IPS-11a (cell line): ENCODE measurements around the gene VWCE.

Experiments used
- H3K4me3 ChIP-seq: one replicate; pipeline ENCODE4 v1.5.1; 2013; ENCODE audit warnings: low read depth, low read length, control low read depth

Gene VWCE, protein sequence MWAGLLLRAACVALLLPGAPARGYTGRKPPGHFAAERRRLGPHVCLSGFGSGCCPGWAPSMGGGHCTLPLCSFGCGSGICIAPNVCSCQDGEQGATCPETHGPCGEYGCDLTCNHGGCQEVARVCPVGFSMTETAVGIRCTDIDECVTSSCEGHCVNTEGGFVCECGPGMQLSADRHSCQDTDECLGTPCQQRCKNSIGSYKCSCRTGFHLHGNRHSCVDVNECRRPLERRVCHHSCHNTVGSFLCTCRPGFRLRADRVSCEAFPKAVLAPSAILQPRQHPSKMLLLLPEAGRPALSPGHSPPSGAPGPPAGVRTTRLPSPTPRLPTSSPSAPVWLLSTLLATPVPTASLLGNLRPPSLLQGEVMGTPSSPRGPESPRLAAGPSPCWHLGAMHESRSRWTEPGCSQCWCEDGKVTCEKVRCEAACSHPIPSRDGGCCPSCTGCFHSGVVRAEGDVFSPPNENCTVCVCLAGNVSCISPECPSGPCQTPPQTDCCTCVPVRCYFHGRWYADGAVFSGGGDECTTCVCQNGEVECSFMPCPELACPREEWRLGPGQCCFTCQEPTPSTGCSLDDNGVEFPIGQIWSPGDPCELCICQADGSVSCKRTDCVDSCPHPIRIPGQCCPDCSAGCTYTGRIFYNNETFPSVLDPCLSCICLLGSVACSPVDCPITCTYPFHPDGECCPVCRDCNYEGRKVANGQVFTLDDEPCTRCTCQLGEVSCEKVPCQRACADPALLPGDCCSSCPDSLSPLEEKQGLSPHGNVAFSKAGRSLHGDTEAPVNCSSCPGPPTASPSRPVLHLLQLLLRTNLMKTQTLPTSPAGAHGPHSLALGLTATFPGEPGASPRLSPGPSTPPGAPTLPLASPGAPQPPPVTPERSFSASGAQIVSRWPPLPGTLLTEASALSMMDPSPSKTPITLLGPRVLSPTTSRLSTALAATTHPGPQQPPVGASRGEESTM

DNA sequence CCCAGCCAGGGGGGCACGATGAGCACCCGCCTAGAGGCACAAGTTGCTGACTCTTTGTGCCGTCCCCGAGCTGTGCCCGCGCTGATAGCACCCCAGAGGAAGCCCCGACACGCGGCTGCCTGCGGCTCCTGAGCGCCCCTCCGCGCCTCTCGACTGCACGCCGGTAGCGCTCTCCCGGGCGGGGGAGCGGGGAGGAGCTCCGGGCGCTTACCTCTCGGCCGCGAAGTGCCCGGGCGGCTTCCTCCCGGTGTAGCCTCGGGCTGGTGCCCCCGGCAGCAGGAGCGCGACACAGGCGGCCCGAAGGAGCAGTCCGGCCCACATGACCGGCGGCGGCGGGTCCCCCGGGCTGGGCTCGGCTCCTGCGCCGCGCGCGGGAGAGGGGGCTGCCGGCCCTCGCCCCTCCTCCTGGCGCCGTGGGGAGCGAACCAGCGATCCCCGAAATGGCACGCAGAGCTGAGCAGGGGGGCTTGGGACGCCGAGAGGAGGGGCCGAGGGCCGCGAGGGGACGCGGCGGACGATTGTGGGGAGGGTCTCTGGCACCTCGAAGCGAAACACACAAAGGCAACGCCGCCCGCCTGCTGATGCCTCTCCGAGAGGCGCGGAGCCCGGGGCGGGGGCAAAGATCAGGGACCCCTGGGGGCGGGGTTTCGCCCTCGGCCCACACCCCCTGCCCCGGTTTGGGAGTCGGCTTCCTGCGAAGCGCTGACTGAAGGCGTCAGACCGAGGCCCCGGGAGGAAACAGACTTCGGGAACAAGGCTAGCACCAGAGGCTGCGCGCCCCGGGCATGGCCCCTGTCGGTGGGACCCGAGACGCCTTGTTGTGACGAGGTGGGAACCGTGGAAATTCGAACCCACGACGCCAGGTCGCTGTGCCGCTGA is at the start of gene VWCE:
Gene VWCE, minus strand, starts transcription at position 600 of the 879 bp plus-strand sequence. Its CDS starts 279 bp downstream, at position 321.
- peak within 1 kb of the TSS; percentile 77 for H3K4me3 ChIP-seq

DNA sequence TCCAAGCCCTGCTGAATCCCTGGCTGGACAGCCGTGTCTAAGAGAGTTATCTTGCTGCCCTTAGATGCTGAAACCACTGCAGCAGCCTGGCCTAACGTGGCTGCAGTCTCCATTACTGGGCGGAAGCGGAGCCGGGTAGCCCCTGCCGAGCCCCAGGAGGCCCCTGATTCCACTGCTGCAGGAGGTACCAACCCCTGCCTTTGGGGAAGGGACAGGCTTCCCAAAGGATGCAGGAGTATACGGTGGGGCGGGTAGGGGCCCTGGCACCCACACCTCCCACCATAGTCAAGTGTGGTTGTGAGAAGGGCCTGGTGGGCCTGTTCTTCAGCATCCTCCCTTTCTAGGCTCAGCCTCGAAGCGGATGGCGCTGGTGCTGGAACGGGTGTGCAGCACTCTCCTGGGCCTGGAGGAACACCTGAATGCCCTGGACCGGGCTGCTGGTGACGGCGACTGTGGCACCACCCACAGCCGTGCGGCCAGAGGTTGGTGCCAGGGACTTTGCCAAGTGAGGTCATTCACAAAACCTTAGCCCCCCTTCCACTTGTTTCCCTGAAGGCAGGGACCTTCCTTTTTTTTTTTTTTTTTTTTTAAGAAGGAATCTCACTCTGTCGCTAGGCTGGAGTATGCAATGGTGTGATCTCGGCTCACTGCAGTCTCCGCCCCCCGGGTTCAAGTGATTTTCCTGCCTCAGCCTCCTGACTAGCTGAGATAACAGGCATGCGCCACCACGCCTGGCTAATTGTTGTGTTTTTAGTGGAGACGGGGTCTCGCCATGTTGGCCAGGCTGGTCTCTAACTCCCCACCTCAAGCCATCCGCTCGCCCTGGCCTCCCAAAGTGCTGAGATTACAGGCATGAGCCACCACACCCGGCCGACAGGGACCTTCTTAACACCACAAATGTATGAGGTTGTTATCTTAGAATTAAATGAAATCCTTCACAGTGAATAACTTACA is 49.0 kb upstream of the VWCE start:
- no peak overlapping the region for H3K4me3 ChIP-seq

DNA sequence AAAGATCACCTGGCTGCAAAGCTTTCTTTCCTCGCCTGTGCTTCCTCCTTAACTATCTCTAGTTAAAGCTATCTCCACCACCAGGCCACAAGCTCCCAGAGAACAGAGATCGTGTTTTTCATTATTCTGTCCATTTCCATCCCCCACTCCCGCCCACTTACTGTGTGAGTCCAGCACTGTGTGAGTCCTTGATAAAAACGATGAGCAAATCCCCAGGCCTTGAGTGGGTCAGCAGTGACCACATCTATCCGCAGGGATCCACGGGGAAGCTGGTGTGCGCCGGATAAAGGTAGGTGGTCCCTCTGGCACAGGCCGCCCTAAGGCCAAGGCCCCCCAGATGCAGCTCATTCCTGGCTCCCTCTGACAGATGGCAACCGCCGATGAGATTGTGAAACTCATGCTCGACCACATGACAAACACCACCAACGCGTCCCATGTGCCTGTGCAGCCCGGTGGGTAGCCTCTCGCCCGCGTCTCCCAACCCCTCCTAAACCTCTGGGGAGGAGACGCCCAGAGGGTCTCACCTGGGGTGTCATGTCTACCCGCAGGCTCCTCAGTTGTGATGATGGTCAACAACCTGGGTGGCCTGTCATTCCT is 47.2 kb upstream of the VWCE start:
- H3K4me3 ChIP-seq, result no peak overlapping the region

DNA sequence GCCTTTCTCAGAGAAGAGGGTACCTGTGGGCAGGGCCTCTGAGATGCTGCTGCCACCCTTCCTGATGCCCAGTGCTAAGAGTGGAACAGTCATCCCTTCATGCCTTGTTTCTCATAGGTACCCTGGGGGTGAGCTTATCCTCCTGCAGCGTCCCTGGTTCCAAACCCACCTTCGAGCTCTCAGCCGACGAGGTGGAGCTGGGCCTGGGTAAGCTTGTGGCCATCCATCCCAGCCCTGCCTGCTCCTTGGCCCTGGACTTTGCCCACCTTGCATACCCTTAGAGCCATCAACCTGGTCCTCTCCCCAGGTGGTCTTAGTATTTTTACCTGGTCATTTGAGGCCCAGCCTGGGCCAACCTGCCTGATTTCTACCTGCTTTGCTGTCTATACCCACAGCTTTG is 46.6 kb upstream of the VWCE start:
- H3K4me3 ChIP-seq, result no peak overlapping the region

DNA sequence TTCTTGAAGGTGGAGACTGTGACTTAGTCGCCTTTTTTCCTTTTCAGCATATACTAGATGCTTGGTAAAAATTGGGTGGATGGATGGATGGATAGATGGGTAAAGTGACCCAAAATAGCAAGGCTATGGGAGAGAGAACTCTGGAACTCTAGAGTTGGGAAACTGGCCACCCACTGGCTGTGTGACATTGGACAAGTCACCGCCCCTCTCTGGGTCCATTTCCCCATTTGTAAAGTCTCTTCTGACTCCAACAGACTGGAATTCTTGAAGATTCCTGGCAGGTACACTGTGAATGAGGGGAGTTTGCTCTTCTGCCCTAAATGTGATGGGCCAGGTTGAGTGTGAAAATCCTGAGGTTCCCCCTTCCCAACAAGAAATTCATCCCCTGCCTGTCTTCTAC is 45.9 kb upstream of the VWCE start:
- no peak overlapping the region for H3K4me3 ChIP-seq

DNA sequence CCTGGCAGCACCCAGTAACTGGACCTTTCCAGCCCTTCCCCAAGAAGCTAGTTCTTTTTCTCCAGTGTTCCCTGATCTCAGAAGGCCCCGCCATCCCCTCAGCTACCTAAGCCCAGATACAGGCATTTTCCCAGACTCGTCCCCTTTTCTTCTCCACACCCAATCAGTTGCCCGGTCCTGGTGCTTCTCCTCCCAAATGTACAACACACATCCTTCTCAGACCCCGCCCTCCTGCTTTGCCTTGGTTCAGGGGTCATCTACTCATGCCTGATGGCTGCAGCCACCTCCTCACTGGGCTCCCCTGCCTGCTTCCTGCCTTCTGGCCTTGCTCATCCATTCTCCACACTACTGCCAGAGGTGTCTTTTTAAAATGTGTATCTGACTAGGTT is 44.4 kb upstream of the VWCE start:
- no peak overlapping the region for H3K4me3 ChIP-seq

DNA sequence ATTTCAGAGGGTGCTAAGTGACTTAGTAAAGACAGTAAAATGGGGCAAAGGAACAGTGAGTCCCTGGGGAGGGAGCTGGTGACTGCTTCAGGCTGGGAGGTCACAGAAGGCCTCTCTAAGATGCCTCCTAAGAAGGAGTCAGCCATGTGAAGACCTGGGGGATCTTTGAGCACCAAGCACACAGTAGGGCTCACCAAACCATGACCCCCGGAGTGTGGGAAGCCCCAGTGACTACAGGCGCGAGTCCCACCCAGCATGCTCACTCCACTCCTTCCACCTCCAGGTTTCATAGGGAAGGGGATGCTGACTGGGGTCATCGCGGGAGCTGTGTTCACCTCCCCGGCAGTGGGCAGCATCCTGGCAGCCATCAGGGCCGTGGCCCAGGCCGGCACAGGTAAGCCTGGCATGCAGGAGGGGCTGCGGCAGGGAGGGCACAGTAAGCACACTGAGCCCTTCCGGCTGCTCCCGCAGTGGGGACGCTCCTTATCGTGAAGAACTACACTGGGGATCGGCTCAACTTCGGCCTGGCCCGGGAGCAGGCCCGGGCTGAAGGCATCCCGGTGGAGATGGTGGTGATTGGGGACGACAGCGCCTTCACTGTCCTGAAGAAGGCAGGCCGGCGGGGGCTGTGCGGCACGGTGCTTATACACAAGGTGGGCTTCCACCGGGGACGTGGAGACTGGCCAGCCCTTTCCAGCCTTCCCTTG is 43.8 kb upstream of the VWCE start:
- H3K4me3 ChIP-seq, result no peak overlapping the region

DNA sequence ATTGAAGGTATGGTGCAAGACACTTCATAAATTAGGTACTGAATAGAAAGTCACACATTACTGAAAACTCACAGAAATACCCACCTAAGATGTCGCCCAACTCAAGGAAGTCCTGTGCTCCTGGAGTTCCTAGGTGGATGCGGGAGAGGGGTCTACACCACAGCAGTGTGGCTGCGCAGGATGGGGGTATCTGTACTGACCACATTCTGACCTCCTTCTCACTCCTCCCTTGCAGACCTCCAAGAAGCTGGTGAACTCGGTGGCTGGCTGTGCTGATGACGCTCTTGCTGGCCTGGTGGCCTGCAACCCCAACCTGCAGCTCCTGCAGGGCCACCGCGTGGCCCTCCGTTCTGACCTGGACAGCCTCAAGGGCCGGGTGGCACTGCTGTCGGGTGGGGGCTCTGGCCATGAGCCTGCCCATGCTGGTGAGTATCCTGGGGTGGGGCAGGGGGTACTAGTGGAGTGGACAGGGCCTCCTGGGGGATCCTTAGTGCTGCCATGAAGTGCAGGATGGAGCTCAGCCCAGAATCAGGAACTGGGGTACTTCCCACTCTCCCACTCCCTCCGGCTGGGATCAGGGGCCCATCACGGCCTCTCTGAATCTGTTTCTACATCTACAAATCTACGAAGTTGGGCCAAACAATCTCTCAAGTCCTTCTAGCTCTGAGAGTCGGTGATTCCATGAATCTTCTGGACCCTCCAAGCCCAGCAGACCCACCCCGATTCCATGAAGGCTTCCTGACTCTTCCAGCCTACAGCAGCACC is 42.8 kb upstream of the VWCE start:
- no peak overlapping the region for H3K4me3 ChIP-seq

DNA sequence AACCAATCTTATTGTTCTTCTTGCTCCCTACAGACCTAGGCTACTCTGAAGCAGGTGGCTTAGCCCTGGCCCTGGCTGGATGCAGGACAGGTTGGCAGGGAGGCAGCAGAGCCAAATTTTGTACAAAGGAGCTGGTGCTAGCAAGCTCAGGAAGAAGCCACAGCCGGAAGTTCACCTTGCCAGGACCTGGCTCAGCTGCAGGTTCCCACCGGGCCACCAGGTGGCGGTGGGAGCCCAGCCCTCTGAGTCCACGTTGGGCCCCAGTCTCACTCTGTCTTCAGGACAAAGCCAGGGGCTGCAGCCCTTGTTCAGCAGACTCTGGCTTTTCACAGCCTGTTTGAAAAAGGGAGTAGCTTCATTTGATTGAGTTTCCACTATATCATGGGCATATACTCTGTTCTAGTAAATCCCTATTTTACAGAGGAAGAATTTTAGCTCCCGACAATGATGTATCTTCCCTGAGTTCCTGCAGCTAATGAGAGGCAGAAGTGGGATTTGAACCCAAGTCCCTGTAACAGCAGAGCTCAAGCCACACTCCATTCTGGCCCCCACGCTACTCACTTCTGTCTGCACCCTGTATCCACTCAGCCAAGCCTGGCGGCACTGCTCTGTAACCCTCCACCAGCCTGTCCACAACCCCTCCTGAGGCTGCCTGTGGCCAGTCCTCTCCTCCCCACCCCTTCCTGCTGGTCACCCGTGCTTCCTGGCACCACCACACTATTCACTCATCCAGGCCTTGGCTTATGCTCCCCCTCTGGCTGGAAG is 41.2 kb upstream of the VWCE start:
- H3K4me3 ChIP-seq, result no peak overlapping the region

DNA sequence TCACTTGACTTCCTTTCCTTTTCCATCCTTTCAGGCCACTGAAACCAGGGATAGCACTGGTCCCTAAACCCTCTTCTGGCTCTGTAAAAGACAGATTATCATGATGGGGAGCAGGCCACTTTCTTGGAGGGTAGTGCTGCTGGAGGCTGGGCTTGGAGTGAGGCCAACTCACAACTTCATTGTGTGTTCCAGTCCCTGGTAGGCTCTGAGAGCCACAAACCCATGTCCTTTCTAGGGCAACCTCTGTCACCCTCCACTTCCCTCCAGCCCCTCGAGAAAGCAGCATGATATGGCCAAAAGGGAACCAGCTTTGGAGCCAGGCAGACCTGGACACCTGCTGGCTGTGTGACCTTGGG is 40.2 kb upstream of the VWCE start:
- H3K4me3 ChIP-seq, result no peak overlapping the region

DNA sequence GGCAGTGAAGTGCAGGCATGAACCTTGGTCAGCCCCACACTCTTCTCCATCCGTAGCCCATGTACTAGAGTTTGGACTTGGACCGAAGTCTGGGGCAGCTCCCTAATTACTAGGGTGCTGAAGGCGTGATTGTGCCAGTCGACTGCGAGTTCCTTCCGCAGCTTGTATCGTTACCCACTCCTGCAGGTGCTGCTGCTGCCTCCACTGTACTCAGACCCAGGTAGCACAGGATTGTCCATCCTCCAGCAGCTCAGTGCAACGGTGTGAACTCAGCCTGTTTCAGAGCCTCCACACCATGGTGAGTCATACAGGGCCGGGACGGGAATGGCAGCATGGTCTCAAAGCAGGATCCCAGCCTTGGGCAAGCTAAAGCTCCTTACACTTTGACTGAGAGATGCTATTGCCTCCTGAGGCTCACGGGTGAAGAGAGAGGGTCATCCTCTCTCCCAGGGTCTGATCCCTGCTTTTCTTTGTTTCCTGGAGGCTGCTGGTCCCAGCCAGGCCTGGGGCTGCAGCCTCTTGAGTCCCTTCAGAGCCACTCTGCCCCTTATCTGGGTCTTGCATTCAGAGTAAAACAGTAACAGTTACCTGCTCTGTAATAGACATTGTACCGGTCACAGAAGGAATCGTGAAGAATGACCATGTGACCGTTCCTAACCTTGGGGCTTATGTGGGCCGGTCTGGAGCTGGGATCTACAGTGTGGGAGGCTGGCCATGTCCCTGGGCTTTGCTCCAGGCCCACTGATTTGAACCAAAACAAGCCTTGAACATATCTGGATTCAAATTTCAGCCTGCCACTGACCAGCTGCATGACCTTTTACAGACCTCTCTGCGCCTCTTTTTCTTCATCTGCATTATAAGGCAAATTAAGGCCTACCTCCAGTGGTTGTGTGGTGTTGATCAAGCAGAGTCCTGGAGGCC is 39.6 kb upstream of the VWCE start:
- no peak overlapping the region for H3K4me3 ChIP-seq

DNA sequence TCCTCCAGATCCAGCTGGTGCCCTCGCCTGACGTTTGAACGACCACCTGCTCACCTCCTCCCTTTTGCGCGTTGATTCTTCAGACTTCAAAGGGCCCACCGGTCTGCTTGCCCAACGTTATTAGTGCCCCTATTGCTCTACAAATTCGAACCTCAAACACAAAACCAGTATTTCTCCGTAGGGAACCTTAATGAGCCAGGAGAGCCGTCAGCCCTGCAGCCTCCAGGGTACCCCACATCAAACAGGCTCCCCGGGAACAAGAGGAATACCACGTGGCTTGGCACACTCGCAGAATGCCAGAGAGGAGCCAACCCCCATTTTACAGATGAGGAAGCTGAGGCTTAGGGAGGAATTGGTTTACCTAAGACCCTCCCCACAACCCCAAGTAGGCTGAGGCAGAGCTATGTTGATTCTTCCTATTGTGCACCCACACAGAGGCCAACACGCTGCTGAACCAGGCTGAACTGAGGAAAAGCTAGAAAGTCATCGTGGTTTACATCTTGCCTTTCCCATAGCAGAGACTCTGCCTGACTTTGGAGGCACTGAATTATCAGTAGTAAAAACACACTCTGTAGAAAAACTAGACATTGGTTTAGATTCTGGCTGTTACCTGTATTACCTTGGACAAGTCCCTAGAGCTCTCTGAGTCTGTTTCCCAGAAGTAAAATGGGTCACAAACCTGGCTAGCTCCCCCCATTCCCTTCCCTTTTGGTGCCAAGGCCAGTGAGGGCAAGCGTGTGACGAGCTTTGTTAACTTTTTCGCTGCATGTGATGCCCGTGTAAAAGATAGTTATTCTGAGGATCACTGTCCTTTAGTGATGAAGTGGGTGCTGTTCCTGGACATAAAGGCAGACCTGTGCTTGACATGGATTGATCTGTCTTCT is 38.7 kb upstream of the VWCE start:
- H3K4me3 ChIP-seq, result peak overlapping the region; percentile 90

DNA sequence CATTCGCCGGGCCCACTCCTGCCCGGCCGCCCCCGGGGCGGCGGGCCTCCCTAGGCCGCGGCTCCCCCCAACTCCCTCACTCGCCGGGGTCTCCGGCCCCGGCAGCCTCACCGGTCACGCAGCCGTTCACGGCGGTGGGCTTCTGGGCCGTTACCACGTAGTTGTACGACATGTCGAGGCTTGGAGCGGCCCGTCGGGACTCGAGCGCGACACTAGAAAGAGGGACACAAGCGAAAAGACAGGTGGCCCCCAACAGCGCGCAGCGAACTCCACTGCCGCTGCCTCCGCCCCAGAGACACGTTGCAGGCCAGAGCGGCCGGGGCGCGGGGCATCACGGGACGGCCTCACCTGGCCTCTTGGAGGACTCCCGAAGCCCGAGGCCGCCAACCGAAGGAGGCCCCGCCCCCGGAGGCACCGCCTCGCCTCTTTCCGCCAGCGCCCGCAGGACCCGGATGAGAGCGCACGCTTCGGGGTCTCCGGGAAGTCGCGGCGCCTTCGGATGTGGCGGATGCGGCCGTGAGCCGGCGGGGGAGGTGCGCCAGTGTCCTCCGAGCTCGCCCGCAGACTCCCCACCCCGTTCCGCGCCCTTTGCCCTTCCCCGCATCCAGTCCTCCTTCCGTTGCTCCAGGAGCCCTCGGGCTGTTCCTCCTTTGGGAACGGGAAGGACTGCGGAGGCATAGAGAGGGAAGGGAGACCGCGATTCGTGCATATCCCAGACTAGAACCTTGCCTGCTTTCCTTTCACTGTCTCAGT is 37.9 kb upstream of the VWCE start, which contains the start of the genes DDB1 and TKFC:
Gene DDB1, minus strand, starts transcription at position 309 of the 753 bp plus-strand sequence. Its CDS starts 137 bp downstream, at position 172.
Gene TKFC, plus strand, starts transcription at position 432 of the 753 bp plus-strand sequence. CDS start 1,501 bp downstream, outside the sequence.
- H3K4me3 ChIP-seq, result peak within 1 kb of the TSS; percentile 90

DNA sequence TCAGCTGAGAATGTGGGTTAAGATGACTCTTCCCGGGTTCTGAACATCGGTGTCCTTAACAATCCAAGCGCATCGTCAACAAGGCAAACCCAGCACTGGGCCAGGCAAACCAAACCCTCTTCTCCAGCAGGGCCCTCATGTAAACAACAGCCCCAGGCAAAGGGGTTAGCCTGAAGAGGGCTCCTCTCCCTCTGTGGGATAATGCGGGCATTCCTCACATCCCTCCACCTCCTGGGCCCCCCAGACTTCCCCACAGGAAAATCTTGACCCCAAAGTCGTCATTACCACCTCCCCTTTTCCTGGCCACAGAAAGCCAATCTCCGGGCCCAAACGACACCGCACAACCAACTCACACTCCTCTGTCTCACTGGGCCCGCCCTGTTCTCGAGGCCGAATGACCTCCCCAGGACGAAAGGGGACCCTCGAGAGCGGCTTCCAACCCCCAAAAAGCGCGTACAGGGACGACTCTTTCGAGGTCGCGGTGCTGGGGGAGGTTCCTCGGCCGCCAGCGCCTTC is 37.2 kb upstream of the VWCE start:
- H3K4me3 ChIP-seq, result peak overlapping the region; percentile 90
